Activated T-cell treated with anti-CD3 and anti-CD28 coated beads for 48 hours (primary cell): ENCODE measurements around the gene MYOF.
"Not testable (repeated sequence)": the region's sequence is repeated elsewhere in the genome, so short reads cannot be mapped to it uniquely, and the experiment has no call there.

ENCODE experiments used
- DNase-seq: peaks from one replicate; pipeline ENCODE4 v3.0.0-alpha.2; 2020; ENCODE audit warnings: low read depth

The MYOF gene

GRCh38 chr10:93288679-93289634 is 193.2 kb downstream of the MYOF start:
- peak; percentile 21 for DNase-seq

- no peak for DNase-seq
These were observed 194.4 kb downstream of the MYOF start for GRCh38 chr10:93287775-93288174.

GRCh38 chr10:93284246-93284645 is 197.9 kb downstream of the MYOF start:
- not testable (repeated sequence) for DNase-seq

- DNase-seq: no peak
These were observed 200.8 kb downstream of the MYOF start for GRCh38 chr10:93281367-93281720.

- DNase-seq: no peak
These were observed 201.3 kb downstream of the MYOF start for GRCh38 chr10:93280699-93281366.

- no peak for DNase-seq
These were observed 201.9 kb downstream of the MYOF start for GRCh38 chr10:93280121-93280698.

- no peak for DNase-seq
These were observed 204.8 kb downstream of the MYOF start for GRCh38 chr10:93277360-93277759.

GRCh38 chr10:93274419-93274818 is 207.7 kb downstream of the MYOF start:
- no peak for DNase-seq

- no peak for DNase-seq
These were observed 209.1 kb downstream of the MYOF start for GRCh38 chr10:93272884-93273675.

GRCh38 chr10:93271347-93271746 is 210.8 kb downstream of the MYOF start:
- no peak for DNase-seq

- DNase-seq: no peak
These were observed 212.9 kb downstream of the MYOF start for GRCh38 chr10:93269281-93269680.

- no peak for DNase-seq
These were observed 214.1 kb downstream of the MYOF start for GRCh38 chr10:93268021-93268420.

- DNase-seq: no peak
These were observed 214.6 kb downstream of the MYOF start for GRCh38 chr10:93267521-93267920.

- no peak for DNase-seq
These were observed 215.3 kb downstream of the MYOF start for GRCh38 chr10:93266858-93267257.

GRCh38 chr10:93261961-93262610 is 220.0 kb downstream of the MYOF start:
- no peak for DNase-seq

GRCh38 chr10:93261089-93261488 is 221.0 kb downstream of the MYOF start:
- DNase-seq: no peak

GRCh38 chr10:93259126-93259525 is 223.0 kb downstream of the MYOF start:
- no peak for DNase-seq
